ENCODE results near the gene SOS2.

GRCh38 chr14:50225974-50226297, 5.4 kb downstream of the SOS2 start:
- TF ChIP-seq CTCF (IDR thresholded peaks at IDR 0.05; ENCODE audit: poor library complexity, severe bottlenecking) (no peak), EZH2 (IDR thresholded peaks at IDR 0.05; ENCODE audit: borderline replicate concordance, insufficient read depth, low read length, poor library complexity, severe bottlenecking) (no peak), EP300 (conservative IDR thresholded peaks at IDR 0.05; ENCODE audit: poor library complexity, severe bottlenecking) (no peak), TAF1 (IDR thresholded peaks at IDR 0.05; ENCODE audit: low read depth) (no peak), POLR2AphosphoS5 (IDR thresholded peaks at IDR 0.05) (no peak)

Data from neural cell (in vitro differentiated cells).